ENCODE data around the gene GIGYF2. TPM values are rescaled to one million over a fixed set of nuclear protein-coding genes. Genes with fewer than 3 reads are reported as not detected.

GIGYF2 gene
- polyA plus RNA-seq, 1 donor from 2014 or later: 52.6 TPM

DNA sequence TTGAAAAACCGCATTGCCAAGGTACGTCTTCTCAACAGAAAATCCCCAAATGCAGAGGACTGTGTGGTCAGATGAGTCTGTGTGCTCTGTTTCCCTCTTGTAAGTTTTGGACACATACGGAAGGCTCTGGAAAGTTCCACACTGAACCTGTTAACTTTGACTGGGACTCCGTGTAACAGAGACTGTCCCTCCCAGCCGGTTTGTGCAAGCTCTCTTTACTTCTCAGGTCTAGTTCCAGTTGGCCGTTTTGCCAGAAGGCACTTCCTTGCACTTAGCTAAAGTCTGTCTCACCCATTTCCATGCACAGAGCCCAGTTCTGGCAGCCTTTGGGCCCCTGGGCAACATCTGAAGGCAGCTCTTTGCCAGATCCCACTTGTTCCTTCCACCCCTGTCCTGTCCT lies 41.7 kb upstream of the GIGYF2 start:
- no peak overlapping the region for H2AFZ ChIP-seq (ENCODE audit: low read depth, low read length)
- no peak overlapping the region for H3K27ac ChIP-seq (ENCODE audit: low read length)
- H3K9me3 ChIP-seq (ENCODE audit: low read length): no peaks in the 10 kb centered on the region
- no peak overlapping the region for H3K9ac ChIP-seq (ENCODE audit: low read length)
- H3K4me2 ChIP-seq (ENCODE audit: low read length): no peak overlapping the region
- no peaks in the 10 kb centered on the region for H3K9me2 ChIP-seq (ENCODE audit: insufficient read depth, low read length)
- H3K36me3 ChIP-seq (ENCODE audit: insufficient read depth, low read length): no peaks in the 10 kb centered on the region
- no peaks in the 10 kb centered on the region for H3K79me2 ChIP-seq (replicated peaks; ENCODE audit: insufficient read depth, low read length)
- TF ChIP-seq, protein P1, sequence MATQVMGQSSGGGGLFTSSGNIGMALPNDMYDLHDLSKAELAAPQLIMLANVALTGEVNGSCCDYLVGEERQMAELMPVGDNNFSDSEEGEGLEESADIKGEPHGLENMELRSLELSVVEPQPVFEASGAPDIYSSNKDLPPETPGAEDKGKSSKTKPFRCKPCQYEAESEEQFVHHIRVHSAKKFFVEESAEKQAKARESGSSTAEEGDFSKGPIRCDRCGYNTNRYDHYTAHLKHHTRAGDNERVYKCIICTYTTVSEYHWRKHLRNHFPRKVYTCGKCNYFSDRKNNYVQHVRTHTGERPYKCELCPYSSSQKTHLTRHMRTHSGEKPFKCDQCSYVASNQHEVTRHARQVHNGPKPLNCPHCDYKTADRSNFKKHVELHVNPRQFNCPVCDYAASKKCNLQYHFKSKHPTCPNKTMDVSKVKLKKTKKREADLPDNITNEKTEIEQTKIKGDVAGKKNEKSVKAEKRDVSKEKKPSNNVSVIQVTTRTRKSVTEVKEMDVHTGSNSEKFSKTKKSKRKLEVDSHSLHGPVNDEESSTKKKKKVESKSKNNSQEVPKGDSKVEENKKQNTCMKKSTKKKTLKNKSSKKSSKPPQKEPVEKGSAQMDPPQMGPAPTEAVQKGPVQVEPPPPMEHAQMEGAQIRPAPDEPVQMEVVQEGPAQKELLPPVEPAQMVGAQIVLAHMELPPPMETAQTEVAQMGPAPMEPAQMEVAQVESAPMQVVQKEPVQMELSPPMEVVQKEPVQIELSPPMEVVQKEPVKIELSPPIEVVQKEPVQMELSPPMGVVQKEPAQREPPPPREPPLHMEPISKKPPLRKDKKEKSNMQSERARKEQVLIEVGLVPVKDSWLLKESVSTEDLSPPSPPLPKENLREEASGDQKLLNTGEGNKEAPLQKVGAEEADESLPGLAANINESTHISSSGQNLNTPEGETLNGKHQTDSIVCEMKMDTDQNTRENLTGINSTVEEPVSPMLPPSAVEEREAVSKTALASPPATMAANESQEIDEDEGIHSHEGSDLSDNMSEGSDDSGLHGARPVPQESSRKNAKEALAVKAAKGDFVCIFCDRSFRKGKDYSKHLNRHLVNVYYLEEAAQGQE (IDR thresholded peaks at IDR 0.05; ENCODE audit: borderline replicate concordance): no peak
- TF ChIP-seq, protein P2, sequence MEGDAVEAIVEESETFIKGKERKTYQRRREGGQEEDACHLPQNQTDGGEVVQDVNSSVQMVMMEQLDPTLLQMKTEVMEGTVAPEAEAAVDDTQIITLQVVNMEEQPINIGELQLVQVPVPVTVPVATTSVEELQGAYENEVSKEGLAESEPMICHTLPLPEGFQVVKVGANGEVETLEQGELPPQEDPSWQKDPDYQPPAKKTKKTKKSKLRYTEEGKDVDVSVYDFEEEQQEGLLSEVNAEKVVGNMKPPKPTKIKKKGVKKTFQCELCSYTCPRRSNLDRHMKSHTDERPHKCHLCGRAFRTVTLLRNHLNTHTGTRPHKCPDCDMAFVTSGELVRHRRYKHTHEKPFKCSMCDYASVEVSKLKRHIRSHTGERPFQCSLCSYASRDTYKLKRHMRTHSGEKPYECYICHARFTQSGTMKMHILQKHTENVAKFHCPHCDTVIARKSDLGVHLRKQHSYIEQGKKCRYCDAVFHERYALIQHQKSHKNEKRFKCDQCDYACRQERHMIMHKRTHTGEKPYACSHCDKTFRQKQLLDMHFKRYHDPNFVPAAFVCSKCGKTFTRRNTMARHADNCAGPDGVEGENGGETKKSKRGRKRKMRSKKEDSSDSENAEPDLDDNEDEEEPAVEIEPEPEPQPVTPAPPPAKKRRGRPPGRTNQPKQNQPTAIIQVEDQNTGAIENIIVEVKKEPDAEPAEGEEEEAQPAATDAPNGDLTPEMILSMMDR (IDR thresholded peaks at IDR 0.05; ENCODE audit: poor library complexity, severe bottlenecking): no peak
- TF ChIP-seq EP300 (conservative IDR thresholded peaks at IDR 0.05; ENCODE audit: poor library complexity, severe bottlenecking) (no peak), TAF1 (IDR thresholded peaks at IDR 0.05; ENCODE audit: low read depth) (no peak), EZH2 (IDR thresholded peaks at IDR 0.05; ENCODE audit: borderline replicate concordance, insufficient read depth, low read length, poor library complexity, severe bottlenecking) (no peak), MXI1 (conservative IDR thresholded peaks at IDR 0.05; ENCODE audit: poor library complexity, severe bottlenecking) (no peak), SMC3 (conservative IDR thresholded peaks at IDR 0.05; ENCODE audit: poor library complexity) (no peak), POLR2AphosphoS5 (IDR thresholded peaks at IDR 0.05) (no peak), RAD21 (conservative IDR thresholded peaks at IDR 0.05) (no peak)
- H3F3A ChIP-seq (ENCODE audit: insufficient read depth, low read length, poor library complexity, severe bottlenecking): no peaks in the 10 kb centered on the region
- no peak overlapping the region for H3K4me3 ChIP-seq (ENCODE audit: low read length)
- no peaks in the 10 kb centered on the region for H4K20me1 ChIP-seq (ENCODE audit: insufficient read depth)
- H3K27me3 ChIP-seq (ENCODE audit: insufficient read depth, low read depth, low read length): no peaks in the 10 kb centered on the region

DNA sequence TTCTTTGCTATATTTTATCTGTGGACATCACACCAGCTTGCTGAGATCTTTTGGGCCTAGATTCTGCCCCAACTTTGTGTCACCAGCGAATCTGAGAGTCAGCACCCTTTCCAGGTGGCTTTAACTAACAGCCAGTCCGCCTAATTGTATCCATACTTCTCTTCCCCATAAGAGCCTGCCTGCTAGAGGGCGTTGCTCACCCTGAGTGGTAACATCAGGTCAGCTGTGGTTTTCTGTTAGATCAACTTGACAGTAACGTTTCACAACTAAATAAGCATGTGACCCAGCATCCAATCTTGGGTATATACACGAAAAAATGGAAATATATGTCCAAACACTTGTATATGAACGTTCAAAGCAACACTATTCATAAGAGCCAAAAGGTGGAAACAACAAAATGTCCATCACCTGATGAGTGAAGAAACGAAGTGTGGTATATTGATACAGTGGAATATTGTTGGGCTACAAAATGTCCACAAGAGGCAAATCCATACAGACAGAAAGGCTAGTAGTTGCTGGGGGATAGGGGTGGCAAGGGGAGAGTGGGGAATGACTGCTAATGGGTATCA lies 38.8 kb upstream of the GIGYF2 start:
- H2AFZ ChIP-seq (ENCODE audit: low read depth, low read length): no peak overlapping the region
- no peak overlapping the region for H3K4me2 ChIP-seq (ENCODE audit: low read length)
- no peaks in the 10 kb centered on the region for H3K9me3 ChIP-seq (ENCODE audit: low read length)
- no peak overlapping the region for H3K9ac ChIP-seq (ENCODE audit: low read length)
- no peak overlapping the region for H3K4me3 ChIP-seq (ENCODE audit: low read length)
- TF ChIP-seq SMC3 (conservative IDR thresholded peaks at IDR 0.05; ENCODE audit: poor library complexity) (no peak), TAF1 (IDR thresholded peaks at IDR 0.05; ENCODE audit: low read depth) (no peak), EP300 (conservative IDR thresholded peaks at IDR 0.05; ENCODE audit: poor library complexity, severe bottlenecking) (no peak)
- no peaks in the 10 kb centered on the region for H3K9me2 ChIP-seq (ENCODE audit: insufficient read depth, low read length)
- no peaks in the 10 kb centered on the region for H3K79me2 ChIP-seq (replicated peaks; ENCODE audit: insufficient read depth, low read length)
- H3K36me3 ChIP-seq (ENCODE audit: insufficient read depth, low read length): no peaks in the 10 kb centered on the region
- no peak overlapping the region for H3K27ac ChIP-seq (ENCODE audit: low read length)
- H3K27me3 ChIP-seq (ENCODE audit: insufficient read depth, low read depth, low read length): no peaks in the 10 kb centered on the region
- no peaks in the 10 kb centered on the region for H4K20me1 ChIP-seq (ENCODE audit: insufficient read depth)
- no peaks in the 10 kb centered on the region for H3F3A ChIP-seq (ENCODE audit: insufficient read depth, low read length, poor library complexity, severe bottlenecking)

All from neural cell (in vitro differentiated cells).